GM19193 (cell line): Measurements from ENCODE around the gene ATP2B2.

Experiments used
- POLR2A ChIP-seq: IDR thresholded peaks from 4 replicates; pipeline ENCODE4 v1.6.1; 2011; ENCODE audit not compliant: insufficient read depth, insufficient read length; ENCODE audit errors: extremely low read depth

The ATP2B2 gene

GRCh38 chr3:10317311-10317960, 187.9 kb downstream of the ATP2B2 start:
- no peak for TF ChIP-seq POLR2A

- no peak for TF ChIP-seq POLR2A
Observed at GRCh38 chr3:10315771-10316344, 189.5 kb downstream of the ATP2B2 start.

- no peak for TF ChIP-seq POLR2A
Observed at GRCh38 chr3:10315101-10315500, 190.3 kb downstream of the ATP2B2 start.

GRCh38 chr3:10312861-10313260, 192.5 kb downstream of the ATP2B2 start:
- TF ChIP-seq POLR2A = no peak

- TF ChIP-seq POLR2A = no peak
Observed at GRCh38 chr3:10312391-10312790, 193.0 kb downstream of the ATP2B2 start.

GRCh38 chr3:10311710-10312109, 193.7 kb downstream of the ATP2B2 start:
- TF ChIP-seq POLR2A = no peak

- TF ChIP-seq POLR2A = no peak
Observed at GRCh38 chr3:10310578-10310977, 194.8 kb downstream of the ATP2B2 start.

GRCh38 chr3:10309736-10310135, 195.7 kb downstream of the ATP2B2 start:
- TF ChIP-seq POLR2A = no peak

- no peak for TF ChIP-seq POLR2A
Observed at GRCh38 chr3:10308678-10309077, 196.7 kb downstream of the ATP2B2 start.

- no peak for TF ChIP-seq POLR2A
Observed at GRCh38 chr3:10306156-10306555, 199.2 kb downstream of the ATP2B2 start.

- no peak for TF ChIP-seq POLR2A
Observed at GRCh38 chr3:10305331-10305902, 200.0 kb downstream of the ATP2B2 start.

- TF ChIP-seq POLR2A = no peak
Observed at GRCh38 chr3:10304905-10305304, 200.5 kb downstream of the ATP2B2 start.

- no peak for TF ChIP-seq POLR2A
Observed at GRCh38 chr3:10303785-10304184, 201.6 kb downstream of the ATP2B2 start.

- TF ChIP-seq POLR2A = no peak
Observed at GRCh38 chr3:10303105-10303504, 202.3 kb downstream of the ATP2B2 start.

- no peak for TF ChIP-seq POLR2A
Observed at GRCh38 chr3:10300087-10300486, 205.3 kb downstream of the ATP2B2 start.

- TF ChIP-seq POLR2A = no peak
Observed at GRCh38 chr3:10299679-10300078, 205.7 kb downstream of the ATP2B2 start.
